ENCODE data around the gene GLI3. TPM values are rescaled to one million over a fixed set of nuclear protein-coding genes. Genes with fewer than 3 reads are reported as not detected.

The GLI3 gene
- total RNA-seq, 1 donor from 2014 or later = 7.3 TPM

DNA sequence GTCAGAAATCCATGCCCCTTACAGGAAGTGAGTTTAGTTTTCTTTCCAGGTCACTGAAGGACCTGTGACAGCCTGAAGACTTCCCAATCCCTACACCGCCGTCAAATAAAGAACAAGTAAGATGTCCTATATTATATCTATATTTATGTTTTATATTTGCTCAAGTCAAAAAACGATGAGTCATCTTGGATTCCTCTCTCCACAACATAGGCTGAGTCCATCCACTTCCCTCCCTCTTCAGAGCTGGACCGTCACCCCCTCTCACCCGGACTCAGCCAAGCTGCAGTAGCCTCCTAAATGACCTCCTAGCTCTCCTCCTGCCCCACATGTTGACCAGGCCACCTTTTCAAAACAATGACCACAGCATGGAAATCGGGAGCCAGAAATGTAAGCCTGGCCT is 53.5 kb downstream of the GLI3 start:
- H3K4me3 ChIP-seq (ENCODE audit: low read depth, low read length) = no peak overlapping the region
- TF ChIP-seq, protein P1, sequence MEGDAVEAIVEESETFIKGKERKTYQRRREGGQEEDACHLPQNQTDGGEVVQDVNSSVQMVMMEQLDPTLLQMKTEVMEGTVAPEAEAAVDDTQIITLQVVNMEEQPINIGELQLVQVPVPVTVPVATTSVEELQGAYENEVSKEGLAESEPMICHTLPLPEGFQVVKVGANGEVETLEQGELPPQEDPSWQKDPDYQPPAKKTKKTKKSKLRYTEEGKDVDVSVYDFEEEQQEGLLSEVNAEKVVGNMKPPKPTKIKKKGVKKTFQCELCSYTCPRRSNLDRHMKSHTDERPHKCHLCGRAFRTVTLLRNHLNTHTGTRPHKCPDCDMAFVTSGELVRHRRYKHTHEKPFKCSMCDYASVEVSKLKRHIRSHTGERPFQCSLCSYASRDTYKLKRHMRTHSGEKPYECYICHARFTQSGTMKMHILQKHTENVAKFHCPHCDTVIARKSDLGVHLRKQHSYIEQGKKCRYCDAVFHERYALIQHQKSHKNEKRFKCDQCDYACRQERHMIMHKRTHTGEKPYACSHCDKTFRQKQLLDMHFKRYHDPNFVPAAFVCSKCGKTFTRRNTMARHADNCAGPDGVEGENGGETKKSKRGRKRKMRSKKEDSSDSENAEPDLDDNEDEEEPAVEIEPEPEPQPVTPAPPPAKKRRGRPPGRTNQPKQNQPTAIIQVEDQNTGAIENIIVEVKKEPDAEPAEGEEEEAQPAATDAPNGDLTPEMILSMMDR (IDR thresholded peaks at IDR 0.05; ENCODE audit: insufficient read depth, low read length, poor library complexity, severe bottlenecking) = no peak
- no peak for DNase-seq (ENCODE audit: low read depth)
- H3K36me3 ChIP-seq (ENCODE audit: control insufficient read depth, insufficient read depth, low read length) = no peaks in the 10 kb centered on the region
- H3K27me3 ChIP-seq (ENCODE audit: control insufficient read depth, insufficient read depth, low read length) = no peaks in the 10 kb centered on the region

DNA sequence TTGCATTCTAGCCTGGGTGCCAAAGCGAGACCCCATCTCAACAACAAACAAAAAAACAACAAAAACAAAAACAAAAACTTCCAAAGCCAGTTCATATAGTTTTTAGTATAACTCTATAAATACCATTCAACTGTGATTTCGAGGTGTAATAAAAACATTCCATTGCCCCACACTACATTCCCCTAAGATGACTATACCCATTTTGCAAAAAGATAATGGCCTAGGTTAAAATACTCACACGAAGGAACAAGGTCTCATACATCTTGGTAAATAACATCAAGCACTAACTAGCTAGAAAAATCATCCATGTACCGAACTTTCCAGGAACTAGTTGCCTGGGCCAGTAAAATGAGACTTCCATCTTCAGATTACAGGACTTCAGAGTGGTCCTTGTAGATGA is 55.4 kb downstream of the GLI3 start:
- TF ChIP-seq, protein P1 (IDR thresholded peaks at IDR 0.05; ENCODE audit: insufficient read depth, low read length, poor library complexity, severe bottlenecking) = no peak
- Histone ChIP-seq H3K36me3 (ENCODE audit: control insufficient read depth, insufficient read depth, low read length) (no peaks in the 10 kb centered on the region), H3K4me3 (ENCODE audit: low read depth, low read length) (no peak overlapping the region), H3K27me3 (ENCODE audit: control insufficient read depth, insufficient read depth, low read length) (no peaks in the 10 kb centered on the region)
- DNase-seq (ENCODE audit: low read depth) = no peak

DNA sequence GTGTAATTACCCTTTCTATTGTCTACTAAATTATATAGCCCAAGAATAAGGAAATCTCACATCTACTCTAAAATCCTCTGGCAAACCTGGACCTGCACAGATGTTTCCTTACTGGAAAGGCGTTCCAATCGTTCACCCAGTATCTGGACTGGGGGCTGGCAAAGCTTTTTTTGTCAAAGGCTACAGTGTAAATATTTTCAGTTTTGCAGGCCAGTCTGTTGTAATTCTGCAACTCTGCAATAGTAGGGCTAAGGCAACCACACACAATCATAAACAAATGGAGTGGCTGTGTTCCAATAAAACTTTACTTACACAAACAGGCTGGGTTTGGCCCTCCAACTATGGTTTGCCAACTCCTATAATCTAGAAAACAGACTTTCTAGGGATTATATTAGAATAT is 56.2 kb downstream of the GLI3 start:
- Histone ChIP-seq H3K4me3 (ENCODE audit: low read depth, low read length) (no peak overlapping the region), H3K27me3 (ENCODE audit: control insufficient read depth, insufficient read depth, low read length) (no peaks in the 10 kb centered on the region), H3K36me3 (ENCODE audit: control insufficient read depth, insufficient read depth, low read length) (no peaks in the 10 kb centered on the region)
- no peak for DNase-seq (ENCODE audit: low read depth)
- TF ChIP-seq, protein P1 (IDR thresholded peaks at IDR 0.05; ENCODE audit: insufficient read depth, low read length, poor library complexity, severe bottlenecking) = no peak

DNA sequence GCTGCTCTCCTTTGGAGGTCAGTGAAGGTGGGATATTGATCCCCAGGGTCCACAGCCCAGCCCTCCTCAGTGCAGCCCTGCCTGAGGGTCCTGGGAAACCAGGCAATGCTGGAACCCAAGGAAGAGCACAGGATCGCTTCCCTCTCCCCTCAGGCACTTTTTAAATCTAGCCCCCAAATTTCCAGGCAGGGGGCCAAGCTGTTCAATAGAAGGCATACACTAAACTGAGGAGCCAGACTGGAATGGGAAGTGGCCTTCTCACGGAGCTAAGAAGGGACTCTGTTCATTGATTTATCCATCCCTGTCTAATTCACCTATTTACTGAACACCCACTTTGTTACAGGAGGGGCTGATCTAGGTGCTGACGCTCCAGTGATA is 60.3 kb downstream of the GLI3 start:
- Histone ChIP-seq H3K4me3 (ENCODE audit: low read depth, low read length) (no peak overlapping the region), H3K27me3 (ENCODE audit: control insufficient read depth, insufficient read depth, low read length) (no peaks in the 10 kb centered on the region), H3K36me3 (ENCODE audit: control insufficient read depth, insufficient read depth, low read length) (no peaks in the 10 kb centered on the region)
- DNase-seq (ENCODE audit: low read depth) = no peak
- TF ChIP-seq, protein P1 (IDR thresholded peaks at IDR 0.05; ENCODE audit: insufficient read depth, low read length, poor library complexity, severe bottlenecking) = no peak

DNA sequence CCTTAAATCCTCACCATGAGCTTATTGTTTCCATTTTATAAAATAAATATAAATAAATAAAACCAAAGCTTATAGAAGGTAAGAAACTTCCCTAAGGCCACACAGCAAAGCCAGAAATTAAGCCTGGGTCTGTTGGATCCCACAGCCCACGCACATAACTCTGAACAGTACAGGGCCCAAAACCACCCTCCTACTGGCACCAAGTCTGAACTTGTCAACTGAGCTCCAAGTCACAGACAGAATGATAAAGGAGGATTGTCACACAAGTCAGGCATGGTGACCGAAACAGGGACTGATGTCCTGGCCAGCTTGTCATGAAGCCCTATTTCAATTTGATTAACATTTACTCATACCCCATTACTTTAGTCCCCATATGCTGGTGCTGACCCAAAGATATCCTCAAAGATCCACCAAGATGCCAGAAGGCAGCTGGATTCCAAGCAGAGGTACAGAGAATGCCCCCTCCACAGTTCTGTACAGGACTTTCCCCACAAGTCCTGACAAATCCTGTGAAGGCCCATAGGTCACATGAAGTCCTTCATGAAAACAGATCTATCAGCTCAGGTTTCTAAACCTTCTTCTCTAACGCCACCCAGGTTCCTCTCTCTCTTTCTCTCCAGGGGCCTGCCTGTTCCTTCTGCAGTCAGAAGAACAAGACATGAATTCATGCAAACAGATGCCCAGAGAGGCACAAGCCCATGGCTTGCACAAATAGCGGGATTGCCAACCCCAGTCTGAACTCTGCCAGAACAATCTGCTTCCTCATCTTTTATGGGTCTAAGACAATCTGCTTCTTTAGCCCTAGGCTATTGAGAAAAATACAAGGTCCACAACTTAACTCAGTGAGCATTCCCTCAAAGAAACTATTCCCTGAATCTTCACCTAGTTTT is 60.9 kb downstream of the GLI3 start:
- DNase-seq (ENCODE audit: low read depth) = no peak
- no peaks in the 10 kb centered on the region for H3K36me3 ChIP-seq (ENCODE audit: control insufficient read depth, insufficient read depth, low read length)
- TF ChIP-seq, protein P1 (IDR thresholded peaks at IDR 0.05; ENCODE audit: insufficient read depth, low read length, poor library complexity, severe bottlenecking) = no peak
- no peaks in the 10 kb centered on the region for H3K27me3 ChIP-seq (ENCODE audit: control insufficient read depth, insufficient read depth, low read length)
- no peak overlapping the region for H3K4me3 ChIP-seq (ENCODE audit: low read depth, low read length)
